ENCODE results near the gene FADS3.

DNA sequence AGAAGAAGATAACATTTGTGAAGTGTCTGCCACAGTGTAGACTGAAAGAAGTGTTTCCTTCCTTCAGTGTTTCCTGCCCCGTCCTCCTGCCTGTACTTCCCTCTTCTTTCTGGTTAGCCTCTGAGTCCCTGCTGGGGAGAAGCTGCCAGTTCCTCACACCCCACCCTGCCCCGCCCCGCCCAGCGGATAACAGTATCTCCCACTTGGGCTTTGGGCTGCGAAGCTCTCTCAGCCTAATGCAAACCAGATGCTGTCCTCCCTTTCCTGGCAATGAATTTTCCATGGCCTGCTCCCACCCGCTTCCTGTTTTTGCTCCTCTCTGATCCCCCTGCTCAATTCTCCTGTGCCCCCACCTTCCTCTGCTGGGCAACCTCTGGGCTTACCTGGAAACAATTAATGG is 31.2 kb upstream of the FADS3 start:
- TF ChIP-seq, protein P1, sequence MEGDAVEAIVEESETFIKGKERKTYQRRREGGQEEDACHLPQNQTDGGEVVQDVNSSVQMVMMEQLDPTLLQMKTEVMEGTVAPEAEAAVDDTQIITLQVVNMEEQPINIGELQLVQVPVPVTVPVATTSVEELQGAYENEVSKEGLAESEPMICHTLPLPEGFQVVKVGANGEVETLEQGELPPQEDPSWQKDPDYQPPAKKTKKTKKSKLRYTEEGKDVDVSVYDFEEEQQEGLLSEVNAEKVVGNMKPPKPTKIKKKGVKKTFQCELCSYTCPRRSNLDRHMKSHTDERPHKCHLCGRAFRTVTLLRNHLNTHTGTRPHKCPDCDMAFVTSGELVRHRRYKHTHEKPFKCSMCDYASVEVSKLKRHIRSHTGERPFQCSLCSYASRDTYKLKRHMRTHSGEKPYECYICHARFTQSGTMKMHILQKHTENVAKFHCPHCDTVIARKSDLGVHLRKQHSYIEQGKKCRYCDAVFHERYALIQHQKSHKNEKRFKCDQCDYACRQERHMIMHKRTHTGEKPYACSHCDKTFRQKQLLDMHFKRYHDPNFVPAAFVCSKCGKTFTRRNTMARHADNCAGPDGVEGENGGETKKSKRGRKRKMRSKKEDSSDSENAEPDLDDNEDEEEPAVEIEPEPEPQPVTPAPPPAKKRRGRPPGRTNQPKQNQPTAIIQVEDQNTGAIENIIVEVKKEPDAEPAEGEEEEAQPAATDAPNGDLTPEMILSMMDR (IDR thresholded peaks at IDR 0.05), result no peak
- no peak for TF ChIP-seq EZH2 (IDR thresholded peaks at IDR 0.05)
